Retinal pigment epithelial cell (primary cell): ENCODE measurements around the gene C10orf90.
A peak's percentile ranks its signal among the peaks of the same experiment; 100 is the strongest.

Source experiments
- DNase-seq: peaks from one replicate; pipeline ENCODE4 v3.0.0-alpha.2; 2010; ENCODE audit warnings: low read depth
- H3K4me3 ChIP-seq: 2 replicates; pipeline ENCODE4 v1.5.1; 2011; ENCODE audit warnings: mild to moderate bottlenecking, low read length, control low read depth, moderate library complexity
- CTCF ChIP-seq: conservative IDR thresholded peaks from 2 replicates; pipeline ENCODE4 v1.5.1; 2011; ENCODE audit warnings: low read depth, low read length, control low read depth, inconsistent platforms

The C10orf90 gene

GRCh38 chr10:126502441-126502840 is 168.1 kb downstream of the C10orf90 start:
- DNase-seq = no peak
- no peak overlapping the region for H3K4me3 ChIP-seq
- TF ChIP-seq CTCF = no peak

- H3K4me3 ChIP-seq = no peak overlapping the region
- no peak for TF ChIP-seq CTCF
- no peak for DNase-seq
Measured at GRCh38 chr10:126501828-126502227, 168.7 kb downstream of the C10orf90 start.

GRCh38 chr10:126500866-126501265 is 169.6 kb downstream of the C10orf90 start:
- peak; percentile 6 for TF ChIP-seq CTCF
- DNase-seq = peak; percentile 28
- no peak overlapping the region for H3K4me3 ChIP-seq

- TF ChIP-seq CTCF = no peak
- DNase-seq = no peak
- no peak overlapping the region for H3K4me3 ChIP-seq
Measured at GRCh38 chr10:126500185-126500584, 170.3 kb downstream of the C10orf90 start.

GRCh38 chr10:126499744-126500143 is 170.7 kb downstream of the C10orf90 start:
- H3K4me3 ChIP-seq = no peak overlapping the region
- no peak for DNase-seq
- no peak for TF ChIP-seq CTCF

- H3K4me3 ChIP-seq = no peak overlapping the region
- TF ChIP-seq CTCF = no peak
- DNase-seq = no peak
Measured at GRCh38 chr10:126497672-126498071, 172.8 kb downstream of the C10orf90 start.

- no peak for DNase-seq
- TF ChIP-seq CTCF = no peak
- H3K4me3 ChIP-seq = no peak overlapping the region
Measured at GRCh38 chr10:126496771-126497545, 173.5 kb downstream of the C10orf90 start.
